Panc1 (cell line): ENCODE data around the gene CNIH2.

Experiments
- POLR2AphosphoS5 ChIP-seq: IDR thresholded peaks from 2 replicates; pipeline ENCODE4 v1.6.1; 2012; ENCODE audit warnings: mild to moderate bottlenecking, low read depth, low read length, moderate library complexity
- TF ChIP-seq, protein P1 (sequence below): fragments of 450-650 bp; IDR thresholded peaks from 2 replicates; pipeline ENCODE4 v1.5.1; 2017; ENCODE audit warnings: mild to moderate bottlenecking
- TF ChIP-seq, protein P2 (sequence below), 2 experiments: IDR thresholded peaks; 2 replicates each; pipeline ENCODE4 v1.6.1; 2011 to 2012; ENCODE audit warnings: low read depth in 2 of 2, control low read depth in 1 of 2, low read length in 1 of 2, mild to moderate bottlenecking in 1 of 2, moderate library complexity in 1 of 2; ENCODE audit not compliant: insufficient read depth in 1 of 2

DNA sequence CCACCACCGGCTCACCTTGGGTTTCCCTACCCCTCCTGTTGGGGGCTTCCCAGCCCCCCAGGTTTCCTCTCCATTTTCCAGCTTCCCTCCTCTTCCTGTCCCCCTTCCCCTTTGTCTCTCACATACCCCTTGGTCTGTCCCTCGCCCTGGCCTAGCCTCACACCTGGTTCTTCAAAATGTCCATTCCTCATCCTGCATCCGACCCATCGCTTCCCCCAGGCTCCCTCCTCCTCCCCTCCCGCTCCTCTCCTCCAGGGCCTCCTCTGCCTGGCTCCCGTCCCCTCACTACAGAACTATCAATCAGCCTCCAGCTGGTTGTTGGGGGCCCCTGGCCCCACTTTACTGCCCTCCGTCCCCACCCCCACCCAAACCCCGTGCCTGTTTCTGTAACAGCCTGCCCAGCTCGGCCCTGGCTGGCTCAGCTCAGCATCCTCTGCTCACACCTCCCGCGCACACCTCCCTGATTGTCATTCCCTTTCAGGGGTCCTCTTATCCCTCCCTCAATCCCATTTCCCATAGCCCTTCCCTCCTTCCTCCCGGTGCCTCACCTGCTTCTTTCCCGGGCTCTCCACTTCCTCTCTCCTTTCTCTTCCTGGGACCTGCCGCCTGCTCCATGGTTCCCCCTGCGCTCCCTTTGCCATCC is 1.2 kb downstream of the CNIH2 start:
- TF ChIP-seq, protein P1, sequence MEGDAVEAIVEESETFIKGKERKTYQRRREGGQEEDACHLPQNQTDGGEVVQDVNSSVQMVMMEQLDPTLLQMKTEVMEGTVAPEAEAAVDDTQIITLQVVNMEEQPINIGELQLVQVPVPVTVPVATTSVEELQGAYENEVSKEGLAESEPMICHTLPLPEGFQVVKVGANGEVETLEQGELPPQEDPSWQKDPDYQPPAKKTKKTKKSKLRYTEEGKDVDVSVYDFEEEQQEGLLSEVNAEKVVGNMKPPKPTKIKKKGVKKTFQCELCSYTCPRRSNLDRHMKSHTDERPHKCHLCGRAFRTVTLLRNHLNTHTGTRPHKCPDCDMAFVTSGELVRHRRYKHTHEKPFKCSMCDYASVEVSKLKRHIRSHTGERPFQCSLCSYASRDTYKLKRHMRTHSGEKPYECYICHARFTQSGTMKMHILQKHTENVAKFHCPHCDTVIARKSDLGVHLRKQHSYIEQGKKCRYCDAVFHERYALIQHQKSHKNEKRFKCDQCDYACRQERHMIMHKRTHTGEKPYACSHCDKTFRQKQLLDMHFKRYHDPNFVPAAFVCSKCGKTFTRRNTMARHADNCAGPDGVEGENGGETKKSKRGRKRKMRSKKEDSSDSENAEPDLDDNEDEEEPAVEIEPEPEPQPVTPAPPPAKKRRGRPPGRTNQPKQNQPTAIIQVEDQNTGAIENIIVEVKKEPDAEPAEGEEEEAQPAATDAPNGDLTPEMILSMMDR: no peak
- no peak for TF ChIP-seq POLR2AphosphoS5
- TF ChIP-seq, protein P2, sequence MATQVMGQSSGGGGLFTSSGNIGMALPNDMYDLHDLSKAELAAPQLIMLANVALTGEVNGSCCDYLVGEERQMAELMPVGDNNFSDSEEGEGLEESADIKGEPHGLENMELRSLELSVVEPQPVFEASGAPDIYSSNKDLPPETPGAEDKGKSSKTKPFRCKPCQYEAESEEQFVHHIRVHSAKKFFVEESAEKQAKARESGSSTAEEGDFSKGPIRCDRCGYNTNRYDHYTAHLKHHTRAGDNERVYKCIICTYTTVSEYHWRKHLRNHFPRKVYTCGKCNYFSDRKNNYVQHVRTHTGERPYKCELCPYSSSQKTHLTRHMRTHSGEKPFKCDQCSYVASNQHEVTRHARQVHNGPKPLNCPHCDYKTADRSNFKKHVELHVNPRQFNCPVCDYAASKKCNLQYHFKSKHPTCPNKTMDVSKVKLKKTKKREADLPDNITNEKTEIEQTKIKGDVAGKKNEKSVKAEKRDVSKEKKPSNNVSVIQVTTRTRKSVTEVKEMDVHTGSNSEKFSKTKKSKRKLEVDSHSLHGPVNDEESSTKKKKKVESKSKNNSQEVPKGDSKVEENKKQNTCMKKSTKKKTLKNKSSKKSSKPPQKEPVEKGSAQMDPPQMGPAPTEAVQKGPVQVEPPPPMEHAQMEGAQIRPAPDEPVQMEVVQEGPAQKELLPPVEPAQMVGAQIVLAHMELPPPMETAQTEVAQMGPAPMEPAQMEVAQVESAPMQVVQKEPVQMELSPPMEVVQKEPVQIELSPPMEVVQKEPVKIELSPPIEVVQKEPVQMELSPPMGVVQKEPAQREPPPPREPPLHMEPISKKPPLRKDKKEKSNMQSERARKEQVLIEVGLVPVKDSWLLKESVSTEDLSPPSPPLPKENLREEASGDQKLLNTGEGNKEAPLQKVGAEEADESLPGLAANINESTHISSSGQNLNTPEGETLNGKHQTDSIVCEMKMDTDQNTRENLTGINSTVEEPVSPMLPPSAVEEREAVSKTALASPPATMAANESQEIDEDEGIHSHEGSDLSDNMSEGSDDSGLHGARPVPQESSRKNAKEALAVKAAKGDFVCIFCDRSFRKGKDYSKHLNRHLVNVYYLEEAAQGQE (IDR thresholded peaks at IDR 0.05; ENCODE audit: insufficient read depth in 1 of 2, low read depth in 2 of 2, low read length in 1 of 2): no peak
